Mesendoderm (in vitro differentiated cells): ENCODE results near the gene CFLAR.
"Not testable (repeated sequence)": the region's sequence is repeated elsewhere in the genome, so short reads cannot be mapped to it uniquely, and the experiment has no call there.

Source experiments
- DNase-seq: peaks from one replicate; pipeline ENCODE4 v3.0.0; 2013
- H2AK5ac ChIP-seq: 2 replicates; pipeline ENCODE4 v1.6.1; 2013; ENCODE audit warnings: low read length, inconsistent platforms
- H2BK120ac ChIP-seq: 2 replicates; pipeline ENCODE4 v1.6.1; 2013; ENCODE audit warnings: low read depth, mild to moderate bottlenecking, low read length, moderate library complexity, mixed read lengths
- H2BK15ac ChIP-seq: replicated peaks from 2 replicates; pipeline ENCODE4 v1.6.1; 2013; ENCODE audit warnings: low read depth, mild to moderate bottlenecking, moderate library complexity
- H2BK5ac ChIP-seq: 2 replicates; pipeline ENCODE4 v1.6.1; 2013; ENCODE audit warnings: low read length, inconsistent platforms
- H3K18ac ChIP-seq: 2 replicates; pipeline ENCODE4 v1.6.1; 2013; ENCODE audit warnings: mild to moderate bottlenecking, low read length, mixed read lengths
- H3K23ac ChIP-seq: one replicate; pipeline ENCODE4 v1.6.1; 2013; ENCODE audit warnings: low read length
- H3K27ac ChIP-seq: 2 replicates; pipeline ENCODE4 v1.5.1; 2013; ENCODE audit warnings: low read depth, mild to moderate bottlenecking, inconsistent platforms, low read length, moderate library complexity
- H3K27me3 ChIP-seq: 2 replicates; pipeline ENCODE4 v1.6.1; 2013; ENCODE audit warnings: low read length, control low read depth, mild to moderate bottlenecking, inconsistent platforms; ENCODE audit not compliant: insufficient read depth, poor library complexity
- H3K36me3 ChIP-seq: 2 replicates; pipeline ENCODE4 v1.6.1; 2013; ENCODE audit warnings: low read length, inconsistent platforms; ENCODE audit not compliant: control insufficient read depth, insufficient read depth
- H3K4ac ChIP-seq: one replicate; pipeline ENCODE4 v1.6.1; 2013; ENCODE audit warnings: low read depth, mild to moderate bottlenecking, low read length, moderate library complexity
- H3K4me1 ChIP-seq: 2 replicates; pipeline ENCODE4 v1.6.1; 2013; ENCODE audit warnings: low read depth, low read length, inconsistent platforms; ENCODE audit not compliant: control insufficient read depth
- H3K4me2 ChIP-seq: 2 replicates; pipeline ENCODE4 v1.6.1; 2013; ENCODE audit warnings: low read length
- H3K4me3 ChIP-seq: 2 replicates; pipeline ENCODE4 v1.5.1; 2013; ENCODE audit warnings: mild to moderate bottlenecking, low read length
- H3K56ac ChIP-seq: one replicate; pipeline ENCODE4 v1.6.1; 2013; ENCODE audit warnings: low read length
- H3K79me1 ChIP-seq: 2 replicates; pipeline ENCODE4 v1.6.1; 2013; ENCODE audit warnings: low read length, inconsistent platforms
- H3K79me2 ChIP-seq: 2 replicates; pipeline ENCODE4 v1.6.1; 2013; ENCODE audit warnings: mild to moderate bottlenecking, low read length; ENCODE audit not compliant: control insufficient read depth, insufficient read depth
- H3K9ac ChIP-seq: 2 replicates; pipeline ENCODE4 v1.6.1; 2013; ENCODE audit warnings: low read length, inconsistent platforms
- H4K5ac ChIP-seq: one replicate; pipeline ENCODE4 v1.6.1; 2013; ENCODE audit warnings: low read length
- H4K8ac ChIP-seq: one replicate; pipeline ENCODE4 v1.6.1; 2013; ENCODE audit warnings: low read depth, mild to moderate bottlenecking, control low read depth, low read length, moderate library complexity
- WGBS: extraction: QIAGEN DNeasy Blood & Tissue Kit; methylation state at CpG from one replicate; pipeline ENCODE4 v1.1.7; 2013; ENCODE audit warnings: low lambda C conversion rate, missing lambda C conversion rate; ENCODE audit not compliant: insufficient coverage; ENCODE audit errors: extremely low coverage; 5-methylcytosine and 5-hydroxymethylcytosine counted together

CFLAR gene

GRCh38 chr2:201114846-201115245, 1.1 kb upstream of the CFLAR start:
- Histone ChIP-seq H2AK5ac (no peak overlapping the region), H3K56ac (no peak overlapping the region), H2BK5ac (no peak overlapping the region), H3K4me1 (no peaks in the 10 kb centered on the region), H3K79me2 (no peaks in the 10 kb centered on the region), H2BK120ac (no peak overlapping the region), H3K18ac (no peak overlapping the region), H4K8ac (no peak overlapping the region), H3K9ac (no peak overlapping the region), H3K27me3 (no peaks in the 10 kb centered on the region), H3K79me1 (no peaks in the 10 kb centered on the region), H3K4me3 (no peak overlapping the region), H3K4me2 (no peak overlapping the region), H3K4ac (no peak overlapping the region), H2BK15ac (no peak overlapping the region), H4K5ac (no peak overlapping the region), H3K23ac (no peak overlapping the region), H3K27ac (peak overlapping the region; percentile 37), H3K36me3 (no peaks in the 10 kb centered on the region)
- DNase-seq, result peak; percentile 82

DNA sequence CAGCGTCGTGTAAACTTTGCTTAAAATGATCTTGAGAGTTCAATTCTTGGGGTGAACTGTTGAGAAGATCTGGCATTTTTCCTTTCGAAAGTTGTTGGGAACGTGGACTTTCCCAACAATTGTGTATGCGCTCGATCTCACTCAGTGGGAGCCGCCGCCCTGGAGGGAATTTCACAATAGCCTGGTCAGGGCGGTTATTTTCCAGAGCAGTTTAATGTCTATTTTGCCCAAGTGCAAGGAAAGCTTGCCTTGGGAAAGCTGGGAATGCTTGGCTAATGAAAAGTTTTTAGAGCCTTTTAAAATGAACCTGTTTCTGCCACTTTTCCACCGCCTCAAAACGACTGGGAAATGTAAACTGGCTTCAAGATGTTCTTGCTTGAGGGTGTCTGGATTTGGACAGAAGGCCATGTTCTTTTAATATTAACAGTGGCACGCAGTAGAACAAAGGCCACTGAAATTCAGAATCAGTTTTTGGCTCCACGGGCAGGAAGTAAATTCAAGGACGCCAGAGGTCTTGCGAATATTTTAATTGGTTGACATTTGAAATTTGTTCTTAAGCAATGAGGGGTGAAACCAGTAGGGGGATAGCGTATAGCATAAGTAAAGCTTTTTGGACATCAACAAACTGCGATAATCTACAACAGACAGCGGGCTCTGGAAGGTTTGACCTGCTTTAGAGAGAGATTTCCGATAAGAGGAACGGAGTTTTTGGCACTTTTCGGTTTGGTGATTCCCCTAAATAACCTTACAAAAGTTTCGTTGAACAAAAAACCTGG, 1.2 kb downstream of the CFLAR start:
- H3K56ac ChIP-seq, result peak overlapping the region; percentile 56
- no peaks in the 10 kb centered on the region for H3K79me1 ChIP-seq
- no peaks in the 10 kb centered on the region for H3K36me3 ChIP-seq
- H3K27ac ChIP-seq, result peak overlapping the region; percentile 88
- H3K4me3 ChIP-seq, result no peak overlapping the region
- no peak overlapping the region for H2BK15ac ChIP-seq
- H3K27me3 ChIP-seq, result no peaks in the 10 kb centered on the region
- WGBS, result no CpG with 5 or more reads among the region's 22 CpGs
- H3K4me2 ChIP-seq, result no peak overlapping the region
- no peak overlapping the region for H4K5ac ChIP-seq
- peak overlapping the region; percentile 78 for H3K18ac ChIP-seq
- peak overlapping the region; percentile 99 for H2BK120ac ChIP-seq
- H4K8ac ChIP-seq, result peak overlapping the region; percentile 95
- peak overlapping the region; percentile 38 for H2BK5ac ChIP-seq
- peak overlapping the region; percentile 23 for H3K9ac ChIP-seq
- peak; percentile 26 for DNase-seq
- no peaks in the 10 kb centered on the region for H3K79me2 ChIP-seq
- no peak overlapping the region for H3K23ac ChIP-seq
- H2AK5ac ChIP-seq, result peak overlapping the region; percentile 38
- peaks cover 4% of the 10 kb centered on the region for H3K4me1 ChIP-seq
- H3K4ac ChIP-seq, result peak overlapping the region; percentile 79

DNA sequence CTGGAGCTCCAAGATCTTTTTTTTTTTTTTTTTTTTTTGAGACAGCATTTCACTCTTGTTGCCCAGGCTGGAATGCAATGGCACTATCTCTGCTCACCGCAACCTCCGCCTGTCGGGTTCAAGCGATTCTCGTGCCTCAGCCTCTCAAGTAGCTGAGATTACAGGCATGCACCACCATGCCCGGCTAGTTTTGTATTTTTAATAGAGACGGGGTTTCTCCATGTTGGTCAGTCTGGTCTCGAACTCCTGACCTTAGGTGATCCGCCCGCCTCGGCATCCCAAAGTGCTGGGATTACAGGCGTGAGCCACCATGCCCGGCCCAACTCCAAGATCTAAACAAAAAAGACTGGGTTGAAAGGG, 1.8 kb downstream of the CFLAR start:
- Histone ChIP-seq H3K27ac (peak overlapping the region; percentile 88), H3K18ac (peak overlapping the region; percentile 78)
- not testable (repeated sequence) for H2BK120ac ChIP-seq, H3K56ac ChIP-seq, H3K79me1 ChIP-seq, H3K4me3 ChIP-seq, H3K4me2 ChIP-seq, DNase-seq, H3K23ac ChIP-seq, H2BK5ac ChIP-seq, H3K4ac ChIP-seq, H3K9ac ChIP-seq, H4K8ac ChIP-seq, H3K79me2 ChIP-seq, H3K4me1 ChIP-seq, H3K36me3 ChIP-seq, H3K27me3 ChIP-seq, H4K5ac ChIP-seq, H2AK5ac ChIP-seq, H2BK15ac ChIP-seq
- WGBS, result no CpG with 5 or more reads among the region's 13 CpGs

DNA sequence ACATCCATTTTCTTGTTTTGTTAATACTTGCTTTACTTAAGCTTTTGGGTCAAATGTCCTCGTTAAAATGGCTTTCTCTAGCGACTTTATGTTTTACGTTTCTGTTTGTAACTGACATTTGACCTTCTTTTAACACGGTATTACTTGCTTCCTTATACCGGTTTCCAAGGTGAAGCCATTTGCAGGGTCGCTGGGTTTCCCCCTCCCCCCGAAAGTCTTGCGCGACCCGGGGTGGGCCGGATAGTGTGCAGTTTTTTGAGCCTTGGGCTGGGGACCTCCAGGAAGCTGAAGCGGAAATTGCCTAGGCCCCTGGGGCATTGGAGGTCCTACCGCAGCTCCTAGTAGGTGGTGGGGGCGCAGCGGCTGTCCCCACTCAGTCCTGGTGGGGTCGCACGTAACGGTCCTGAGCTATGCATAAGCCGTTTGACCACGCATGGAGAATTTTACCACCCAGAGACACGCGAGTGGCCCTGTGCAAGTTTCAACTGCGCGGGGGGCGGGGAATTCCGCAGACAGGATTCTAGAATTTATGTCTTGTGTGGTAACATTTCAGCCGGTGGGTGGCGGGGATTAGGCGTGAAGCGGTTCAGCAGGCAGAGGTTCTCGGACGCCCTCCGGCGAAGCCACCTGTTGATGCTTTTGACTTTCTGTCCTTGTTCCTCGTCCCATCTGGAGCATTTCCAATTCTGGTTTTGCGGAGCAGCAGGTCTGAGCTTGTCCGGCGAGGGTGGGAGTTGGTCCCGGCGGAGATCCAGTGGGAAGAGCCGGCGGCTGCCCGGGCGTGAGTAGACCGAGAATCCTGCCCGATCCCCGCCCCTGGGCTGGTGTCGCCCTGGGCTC, 2.4 kb downstream of the CFLAR start:
- Histone ChIP-seq H3K79me2 (no peaks in the 10 kb centered on the region), H3K27ac (peak overlapping the region; percentile 76), H2AK5ac (peak overlapping the region; percentile 56), H3K4me2 (peak overlapping the region; percentile 3), H3K4me1 (peaks cover 8% of the 10 kb centered on the region), H2BK5ac (peak overlapping the region; percentile 79), H3K18ac (peak overlapping the region; percentile 93), H3K36me3 (no peaks in the 10 kb centered on the region), H3K23ac (peak overlapping the region; percentile 70), H3K4ac (peak overlapping the region; percentile 77), H3K27me3 (no peaks in the 10 kb centered on the region), H2BK15ac (peak overlapping the region; percentile 3), H4K5ac (no peak overlapping the region), H4K8ac (peak overlapping the region; percentile 0), H3K79me1 (no peaks in the 10 kb centered on the region), H2BK120ac (peak overlapping the region; percentile 95), H3K9ac (peak overlapping the region; percentile 45), H3K4me3 (peak overlapping the region; percentile 12), H3K56ac (peak overlapping the region; percentile 73)
- no CpG with 5 or more reads among the region's 48 CpGs for WGBS
- DNase-seq, result peak; percentile 70

DNA sequence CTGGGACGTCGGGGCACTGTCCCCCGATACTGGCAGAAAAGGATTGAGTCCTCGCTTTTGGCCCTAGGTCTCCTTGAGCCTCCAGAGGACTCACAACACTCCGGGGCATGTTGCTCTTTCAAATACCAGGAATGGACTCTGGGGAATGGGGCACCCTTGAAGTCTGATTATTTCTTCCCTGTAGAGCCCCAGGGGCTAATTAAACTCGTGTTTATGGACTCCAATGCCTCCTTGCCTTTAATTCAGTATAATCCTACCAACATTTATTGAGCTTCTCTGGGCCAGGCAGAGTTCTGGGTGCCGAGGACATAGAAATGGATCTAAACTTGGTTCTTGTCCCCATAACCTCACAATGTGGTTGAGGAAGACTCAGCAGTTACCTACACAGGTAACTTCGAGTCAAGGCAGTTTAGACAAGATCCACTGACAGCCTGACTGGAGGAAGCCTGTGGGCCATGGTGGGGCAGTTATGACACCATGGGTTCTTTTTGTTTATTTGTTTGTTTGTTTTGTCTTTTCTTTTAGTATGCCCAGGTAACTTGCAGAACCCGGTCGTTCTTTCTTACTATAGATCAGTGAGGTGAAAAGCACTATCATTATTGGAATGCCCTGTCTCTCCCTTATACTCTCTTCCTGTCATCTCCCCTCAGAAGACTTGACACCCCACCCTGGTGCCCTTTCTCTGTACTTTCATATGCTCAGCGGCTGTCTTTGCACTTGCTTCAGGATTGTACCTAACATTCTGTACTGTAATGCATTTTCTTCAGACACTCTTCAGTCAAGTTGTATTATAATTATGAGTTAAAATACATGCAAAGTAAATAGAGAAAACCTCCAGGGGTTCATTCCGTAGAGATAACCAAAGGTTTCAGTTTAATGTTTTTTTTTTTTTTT, 3.2 kb downstream of the CFLAR start:
- Histone ChIP-seq H3K4me2 (no peak overlapping the region), H3K79me1 (no peaks in the 10 kb centered on the region), H4K8ac (peak overlapping the region; percentile 43), H3K23ac (no peak overlapping the region), H3K4me3 (no peak overlapping the region), H3K79me2 (no peaks in the 10 kb centered on the region), H3K4ac (peak overlapping the region; percentile 77), H3K4me1 (peaks cover 13% of the 10 kb centered on the region), H3K9ac (peak overlapping the region; percentile 45), H3K27me3 (no peaks in the 10 kb centered on the region), H3K18ac (peak overlapping the region; percentile 85), H2BK15ac (peak overlapping the region; percentile 3), H2AK5ac (no peak overlapping the region), H3K56ac (peak overlapping the region; percentile 73), H3K36me3 (no peaks in the 10 kb centered on the region), H3K27ac (peak overlapping the region; percentile 76), H2BK5ac (peak overlapping the region; percentile 10), H4K5ac (no peak overlapping the region), H2BK120ac (peak overlapping the region; percentile 88)
- WGBS, result no CpG with 5 or more reads among the region's 12 CpGs
- DNase-seq, result peak; percentile 62
